Left lung (tissue), 10 donors: ENCODE results near the gene TRIP12. TPM values are rescaled to one million over a fixed set of nuclear protein-coding genes. Genes with fewer than 3 reads are reported as not detected.
A peak's percentile ranks its signal among the peaks of the same experiment; 100 is the strongest.
"Not testable (repeated sequence)": the region's sequence is repeated elsewhere in the genome, so short reads cannot be mapped to it uniquely, and the experiment has no call there.

Experiments
- ATAC-seq: fragments of 200-7000 bp; cut with Tn5 transposase; one replicate; pipeline ENCODE4 v1.9.1; 2020; ENCODE audit warnings: moderate library complexity
- DNase-seq, 4 donors: peaks; one replicate each; pipeline ENCODE4 v3.0.0-alpha.2; 2013 to 2020
- H3K27ac ChIP-seq, 2 donors: fragments of 200-600 bp; sonication (generic) in 1 of 2; one replicate each; pipeline versions ENCODE4 v1.5.0 to v1.8.0; 2020 to 2021
- H3K27me3 ChIP-seq, 2 donors: fragments of 200-600 bp; sonication (generic) in 1 of 2; one replicate each; pipeline versions ENCODE4 v1.5.0 to v1.8.0; 2020 to 2021
- H3K36me3 ChIP-seq, 2 donors: fragments of 200-600 bp; sonication (generic) in 1 of 2; one replicate each; pipeline versions ENCODE4 v1.5.0 to v1.8.0; 2020 to 2021
- H3K4me1 ChIP-seq, 2 donors: fragments of 200-600 bp; one replicate each; pipeline ENCODE4 v1.8.0; 2021
- H3K4me3 ChIP-seq, 2 donors: fragments of 200-600 bp; sonication (generic) in 1 of 2; one replicate each; pipeline versions ENCODE4 v1.5.0 to v1.8.0; 2020 to 2021; ENCODE audit warnings: mild to moderate bottlenecking in 1 of 2
- H3K9me3 ChIP-seq, 2 donors: fragments of 200-600 bp; sonication (generic) in 1 of 2; one replicate each; pipeline versions ENCODE4 v1.5.0 to v1.8.0; 2020 to 2021
- intact Hi-C, 2 donors: fragments of 100-400 bp; cut with DNase I; formaldehyde crosslinking; loops; one replicate each; pipeline versions ENCODE4 v1.11.2 to v1.14.2; 2022
- polyA plus RNA-seq, 6 donors: library from polyadenylated mRNA; unstranded; fragments of 120-200 nt; gene quantifications; one replicate each; pipeline ENCODE4 v1.2.1, GENCODE V29; 2013; ENCODE audit not compliant: insufficient read length in 6 of 6
- total RNA-seq, 2 donors: library from RNA; stranded (reverse); fragmentation: NEBNext Ultra II Directional; extraction: Animal tissue kit (Norgen Biotek cat#: 25700); gene quantifications; one replicate each; pipeline ENCODE4 v1.2.1, GENCODE V29; 2021
- TF ChIP-seq, protein P1 (sequence below), 2 donors: fragments of 200-600 bp; sonication (generic) in 1 of 2; IDR thresholded peaks; one replicate each; pipeline versions ENCODE4 v1.5.0 to v1.8.0; 2021; ENCODE audit warnings: antibody characterized with exemption in 2 of 2
- donor health status: DM: no; HTN: yes; CAD: no.
- donor health status: DM: no; HTN: no; CAD: no.

The TRIP12 gene
- total and polyA plus RNA-seq, 8 donors, result 166 to 234 (median 179) TPM

DNA sequence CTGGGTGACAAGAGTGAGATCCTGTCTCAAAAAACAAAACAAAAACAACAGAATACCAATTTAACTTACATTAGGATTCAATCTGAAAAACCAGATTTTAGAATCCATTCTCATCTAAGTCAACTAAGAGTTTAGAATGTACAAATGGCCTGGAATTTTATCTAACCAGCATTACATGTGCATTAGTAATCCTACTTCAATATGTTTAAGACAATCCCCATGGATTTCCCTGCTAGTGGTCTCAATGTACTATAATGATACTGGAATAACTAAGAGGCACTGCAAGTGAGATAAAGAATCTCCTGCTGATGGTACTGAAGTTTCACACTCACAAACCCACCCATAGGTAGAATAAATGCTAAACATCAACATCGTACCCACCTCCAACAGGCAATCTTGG is 153.6 kb downstream of the TRIP12 start:
- intact Hi-C loops, result no loop called here
- Histone ChIP-seq H3K27me3 (no peaks in the 10 kb centered on the region), H3K9me3 (no peaks in the 10 kb centered on the region), H3K36me3 (peaks cover 5 to 100% of the 10 kb centered on the region in 2 donors), H3K27ac (no peak overlapping the region), H3K4me3 (no peak overlapping the region), H3K4me1 (no peaks in the 10 kb centered on the region)
- no peak for ATAC-seq
- DNase-seq, result no peak
- TF ChIP-seq, protein P1, sequence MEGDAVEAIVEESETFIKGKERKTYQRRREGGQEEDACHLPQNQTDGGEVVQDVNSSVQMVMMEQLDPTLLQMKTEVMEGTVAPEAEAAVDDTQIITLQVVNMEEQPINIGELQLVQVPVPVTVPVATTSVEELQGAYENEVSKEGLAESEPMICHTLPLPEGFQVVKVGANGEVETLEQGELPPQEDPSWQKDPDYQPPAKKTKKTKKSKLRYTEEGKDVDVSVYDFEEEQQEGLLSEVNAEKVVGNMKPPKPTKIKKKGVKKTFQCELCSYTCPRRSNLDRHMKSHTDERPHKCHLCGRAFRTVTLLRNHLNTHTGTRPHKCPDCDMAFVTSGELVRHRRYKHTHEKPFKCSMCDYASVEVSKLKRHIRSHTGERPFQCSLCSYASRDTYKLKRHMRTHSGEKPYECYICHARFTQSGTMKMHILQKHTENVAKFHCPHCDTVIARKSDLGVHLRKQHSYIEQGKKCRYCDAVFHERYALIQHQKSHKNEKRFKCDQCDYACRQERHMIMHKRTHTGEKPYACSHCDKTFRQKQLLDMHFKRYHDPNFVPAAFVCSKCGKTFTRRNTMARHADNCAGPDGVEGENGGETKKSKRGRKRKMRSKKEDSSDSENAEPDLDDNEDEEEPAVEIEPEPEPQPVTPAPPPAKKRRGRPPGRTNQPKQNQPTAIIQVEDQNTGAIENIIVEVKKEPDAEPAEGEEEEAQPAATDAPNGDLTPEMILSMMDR (IDR thresholded peaks at IDR 0.05), result no peak

DNA sequence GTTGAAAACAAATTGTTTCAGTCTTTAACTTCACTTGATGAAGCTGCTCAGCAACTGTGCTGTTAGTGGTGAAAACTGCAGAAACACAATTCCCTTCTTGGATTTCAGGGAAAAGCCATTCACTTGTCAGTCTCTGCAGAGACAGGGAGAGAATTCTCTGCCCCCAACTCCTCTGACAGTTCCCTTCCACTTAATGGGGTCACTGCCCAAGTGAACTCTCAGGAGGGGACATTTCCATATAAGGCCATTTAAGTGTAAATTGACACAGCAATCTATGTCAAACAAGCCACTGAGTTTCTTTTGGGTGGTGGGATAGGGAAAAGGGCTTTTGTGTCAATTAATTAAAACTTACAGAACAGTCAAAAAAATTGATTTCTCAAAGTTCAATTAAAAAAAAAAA is 156.1 kb downstream of the TRIP12 start:
- H3K36me3 ChIP-seq, result peaks cover 5 to 82% of the 10 kb centered on the region in 2 donors
- no peaks in the 10 kb centered on the region for H3K4me1 ChIP-seq
- TF ChIP-seq, protein P1 (IDR thresholded peaks at IDR 0.05), result no peak
- intact Hi-C loops, result no loop called here
- H3K27me3 ChIP-seq, result no peaks in the 10 kb centered on the region
- no peak for DNase-seq
- no peak overlapping the region for H3K27ac ChIP-seq
- no peak overlapping the region for H3K4me3 ChIP-seq
- H3K9me3 ChIP-seq, result no peaks in the 10 kb centered on the region
- no peak for ATAC-seq

DNA sequence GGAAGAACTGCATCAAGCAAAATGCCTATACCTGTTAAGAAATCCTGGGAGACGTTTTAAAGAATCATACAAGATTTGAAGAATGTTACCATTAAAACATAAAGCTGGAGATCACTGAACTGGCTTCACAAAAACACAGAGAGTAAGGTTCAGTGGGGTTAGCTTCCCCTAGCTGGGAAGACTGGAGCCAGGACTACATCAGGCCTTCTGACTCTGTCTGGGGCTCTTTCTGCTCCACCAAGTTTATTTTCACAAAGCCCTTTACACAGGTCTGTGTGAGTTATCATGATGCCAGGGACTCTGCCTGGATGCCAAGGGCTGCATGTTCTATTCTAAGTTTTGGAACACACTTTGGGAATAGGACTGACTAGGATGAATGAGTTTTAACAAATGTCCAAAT is 160.1 kb downstream of the TRIP12 start:
- Histone ChIP-seq H3K4me1 (no peaks in the 10 kb centered on the region), H3K9me3 (no peaks in the 10 kb centered on the region), H3K36me3 (peaks cover 0 to 41% of the 10 kb centered on the region in 2 donors), H3K27me3 (no peaks in the 10 kb centered on the region), H3K27ac (no peak overlapping the region), H3K4me3 (no peak overlapping the region)
- ATAC-seq, result no peak
- TF ChIP-seq, protein P1 (IDR thresholded peaks at IDR 0.05), result no peak
- no peak for DNase-seq
- intact Hi-C loops, result no loop called here

DNA sequence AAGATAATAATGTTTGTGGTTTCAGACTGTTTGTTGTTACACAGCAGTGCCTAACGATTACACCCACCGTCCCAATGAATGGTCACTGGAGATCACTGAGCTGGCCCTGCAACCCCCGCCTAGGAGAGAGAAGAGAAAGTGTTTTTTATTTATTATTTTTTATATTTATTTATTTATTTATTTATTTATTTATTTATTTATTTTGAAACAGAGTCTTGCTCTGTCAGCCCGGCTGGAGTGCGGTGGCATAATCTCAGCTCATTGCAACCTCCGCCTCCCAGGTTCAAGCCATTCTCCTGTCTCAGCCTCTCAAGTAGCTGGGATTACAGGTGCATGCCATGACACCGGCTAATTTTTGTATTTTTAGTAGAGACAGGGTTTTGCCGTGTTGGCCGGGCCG is 164.3 kb downstream of the TRIP12 start:
- H3K4me1 ChIP-seq, H3K36me3 ChIP-seq, H3K27me3 ChIP-seq, H3K27ac ChIP-seq, ATAC-seq, H3K9me3 ChIP-seq, H3K4me3 ChIP-seq, DNase-seq, intact Hi-C loops: not testable (repeated sequence)

DNA sequence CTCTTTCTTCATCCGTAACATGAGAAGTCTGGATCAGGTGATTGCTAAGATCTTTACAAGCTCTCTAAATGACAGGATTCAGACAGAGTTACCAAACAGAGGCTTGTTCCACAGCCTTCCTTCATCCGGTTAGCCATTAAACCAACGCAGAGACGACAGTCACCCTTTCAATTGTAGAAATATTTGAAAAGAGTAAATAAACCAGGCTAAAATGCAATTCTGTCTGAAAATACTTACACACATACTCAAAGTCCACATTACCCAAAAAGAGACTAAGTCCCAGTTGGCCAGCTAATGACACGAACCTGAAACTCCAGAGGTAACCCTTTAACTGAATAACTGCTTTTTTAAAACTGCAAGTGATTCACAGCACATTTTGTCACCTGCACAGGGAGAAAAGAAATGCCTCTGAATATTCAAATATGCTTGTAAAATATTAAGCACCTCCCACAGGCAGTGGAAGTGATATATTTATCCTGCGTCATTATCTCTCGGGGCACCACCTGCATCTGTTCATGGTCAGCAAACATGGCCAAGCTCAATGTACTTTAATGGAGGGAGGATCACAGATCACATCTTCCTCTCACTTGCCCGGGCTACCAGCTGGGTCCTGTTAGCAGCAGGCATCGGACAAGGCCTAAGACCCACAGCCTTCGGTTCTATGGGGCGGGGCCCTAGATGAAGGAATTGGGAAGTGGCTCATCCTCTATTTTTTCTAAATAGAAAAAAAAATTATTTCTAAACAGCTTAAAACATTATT is 168.7 kb downstream of the TRIP12 start:
- DNase-seq (peak in 1 of 4 donors; percentile 7), ATAC-seq (peak; percentile 40)

More for the DNA sequence above, 168.7 kb downstream of the TRIP12 start:
- intact Hi-C loops, result no loop called here
- Histone ChIP-seq H3K36me3 (no peaks in the 10 kb centered on the region), H3K27ac (no peak overlapping the region), H3K27me3 (no peaks in the 10 kb centered on the region), H3K9me3 (no peaks in the 10 kb centered on the region), H3K4me3 (no peak overlapping the region), H3K4me1 (no peaks in the 10 kb centered on the region)
- TF ChIP-seq, protein P1 (IDR thresholded peaks at IDR 0.05), result no peak
